SIG-M5 (cell line): ENCODE results near the gene OARD1.
"Not testable (repeated sequence)": the region's sequence is repeated elsewhere in the genome, so short reads cannot be mapped to it uniquely, and the experiment has no call there.

Experiments used
- DNase-seq: peaks from one replicate; lab custom pipeline; 2025; lab: John Stamatoyannopoulos, UW

Gene OARD1, protein sequence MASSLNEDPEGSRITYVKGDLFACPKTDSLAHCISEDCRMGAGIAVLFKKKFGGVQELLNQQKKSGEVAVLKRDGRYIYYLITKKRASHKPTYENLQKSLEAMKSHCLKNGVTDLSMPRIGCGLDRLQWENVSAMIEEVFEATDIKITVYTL

DNA sequence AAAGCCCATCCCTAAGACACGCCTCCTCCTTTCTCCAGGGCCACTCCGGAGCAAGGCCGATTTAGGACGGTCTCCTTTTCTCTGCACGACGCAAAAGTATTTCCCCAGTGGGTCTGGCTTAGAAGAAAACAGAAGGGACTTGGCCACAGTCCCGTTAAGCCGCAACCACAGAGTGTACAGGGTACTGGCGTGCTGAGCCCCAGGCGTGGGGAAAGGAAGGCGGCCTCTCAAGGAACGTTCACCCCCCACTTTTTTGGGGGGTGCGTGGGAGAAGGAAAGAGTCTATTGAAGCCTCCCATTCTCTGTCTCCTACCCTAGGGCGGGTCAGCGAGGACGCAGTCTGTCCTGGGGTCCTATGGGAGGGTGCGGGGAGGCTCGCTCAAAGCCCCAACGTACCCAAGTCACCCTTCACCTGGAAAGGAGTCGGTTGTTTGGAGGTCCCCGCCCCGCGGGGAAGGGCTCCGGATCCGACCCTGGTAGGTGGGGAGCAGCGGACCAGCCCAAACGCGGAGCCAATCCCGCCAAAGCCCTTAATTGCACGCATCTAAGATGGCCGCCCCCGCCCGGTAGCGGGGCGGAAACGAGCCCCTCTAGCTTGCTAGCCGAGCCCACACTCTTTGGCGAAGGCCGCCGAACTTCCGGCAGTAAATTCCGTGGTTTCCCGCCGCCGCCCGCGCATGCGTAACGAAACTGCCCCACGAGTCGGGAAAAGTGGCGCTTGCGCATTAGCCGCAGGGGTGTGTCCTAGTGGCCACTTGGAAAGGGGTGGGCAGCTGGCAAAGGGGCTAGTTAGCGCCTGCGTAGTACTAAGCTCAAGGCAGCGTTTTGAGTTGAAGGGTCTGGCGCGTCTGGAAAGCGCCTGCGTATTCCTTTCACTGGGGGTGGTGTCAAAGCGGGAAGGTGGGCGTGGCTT is at the start of gene OARD1:
Gene OARD1 (minus strand): TSS at position 434 of the 913 bp plus-strand sequence. CDS start 722 bp downstream, outside the sequence.
- DNase-seq = peak; percentile 87

DNA sequence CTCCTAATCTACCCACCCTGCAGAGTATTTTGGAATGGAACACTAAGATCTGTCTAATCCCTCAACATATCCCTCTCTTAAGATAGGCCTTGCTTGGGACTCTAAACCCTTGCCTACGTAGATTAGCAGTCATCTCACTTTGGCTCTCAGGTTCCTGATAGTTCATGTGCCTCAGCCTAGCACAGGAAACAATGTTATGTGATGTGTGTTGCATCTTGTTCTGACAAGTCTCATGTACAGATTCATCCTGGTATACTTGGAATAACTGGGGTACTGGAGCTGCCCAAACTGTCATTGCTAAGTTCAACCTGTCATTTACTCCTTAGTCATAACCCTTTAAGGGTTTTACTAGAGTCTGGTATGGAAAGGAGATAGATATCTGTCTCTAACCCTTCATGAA is 47.9 kb upstream of the OARD1 start:
- DNase-seq = no peak

DNA sequence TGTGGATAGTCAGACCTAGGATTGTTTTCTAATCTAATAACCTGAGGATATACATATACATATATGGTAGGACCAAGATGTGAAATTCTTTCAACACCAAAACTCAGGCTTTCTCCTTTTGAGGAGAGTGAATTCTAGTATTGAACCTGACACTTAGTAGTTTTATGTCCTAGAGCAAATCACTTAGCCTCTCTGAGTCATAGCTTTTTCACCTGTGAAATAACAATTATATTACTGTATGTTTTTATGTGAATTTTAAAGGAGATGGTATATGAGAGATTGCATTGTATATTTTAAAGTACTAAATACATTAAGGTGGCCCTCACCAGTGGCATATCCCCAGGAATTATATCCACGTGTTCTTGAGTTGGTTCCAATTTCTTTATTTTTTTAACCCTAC is 47.4 kb upstream of the OARD1 start:
- no peak for DNase-seq

DNA sequence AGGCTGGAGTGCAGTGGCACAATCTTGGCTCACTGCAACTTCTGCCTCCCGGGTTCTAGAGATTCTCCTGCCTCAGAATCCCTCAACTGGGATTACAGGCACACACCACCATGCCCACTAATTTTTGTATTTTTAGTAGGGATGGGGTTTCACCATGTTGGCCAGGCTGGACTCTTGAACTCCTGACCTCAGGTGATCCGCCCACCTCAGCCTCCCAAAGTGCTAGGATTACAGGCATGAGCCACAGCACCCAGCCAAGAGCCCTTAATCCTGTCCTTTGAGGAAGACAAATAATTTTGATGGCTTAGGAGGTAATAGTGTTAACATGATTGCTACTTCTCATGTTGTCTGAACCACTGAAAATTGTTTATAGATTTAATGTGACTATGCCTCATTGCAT is 42.9 kb upstream of the OARD1 start:
- not testable (repeated sequence) for DNase-seq

DNA sequence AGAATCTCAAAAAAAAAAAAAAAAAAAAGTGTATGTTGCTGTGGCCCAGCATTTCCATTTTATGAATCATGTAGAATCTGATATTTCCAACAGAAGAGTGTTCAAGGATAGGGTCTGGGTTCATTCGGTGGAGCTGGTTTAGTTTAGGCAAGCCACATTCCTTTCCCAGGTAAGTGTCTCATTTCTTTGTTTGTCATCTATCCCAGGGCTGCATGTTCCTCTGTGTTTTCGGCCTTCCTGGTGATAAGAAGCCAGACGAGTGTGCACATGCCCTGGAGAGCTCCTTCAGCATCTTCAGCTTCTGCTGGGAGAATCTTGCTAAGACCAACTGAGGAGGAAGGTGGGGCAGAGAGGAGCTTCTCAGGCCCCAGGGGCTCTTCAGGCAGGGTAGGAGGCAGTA is 38.9 kb upstream of the OARD1 start:
- DNase-seq = no peak

DNA sequence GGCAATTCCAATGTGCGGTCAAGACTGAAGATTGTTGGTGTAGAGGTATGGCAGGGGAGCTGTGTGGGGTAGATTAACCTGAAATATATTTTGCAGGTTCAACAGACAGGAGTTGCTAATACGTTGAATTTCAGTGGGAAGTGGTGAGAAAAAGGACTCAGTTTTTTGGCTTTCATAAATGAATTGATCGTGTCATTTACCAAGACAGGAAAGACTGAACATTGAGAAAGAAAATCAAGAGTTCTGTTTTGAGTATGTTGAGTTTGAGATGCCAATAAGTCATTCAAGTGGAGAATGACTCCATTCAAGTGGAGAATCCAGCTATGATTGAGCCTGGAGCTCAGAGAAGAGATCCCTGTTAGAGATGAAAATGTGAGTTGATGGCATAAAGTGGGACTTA is 31.7 kb upstream of the OARD1 start:
- DNase-seq = no peak

DNA sequence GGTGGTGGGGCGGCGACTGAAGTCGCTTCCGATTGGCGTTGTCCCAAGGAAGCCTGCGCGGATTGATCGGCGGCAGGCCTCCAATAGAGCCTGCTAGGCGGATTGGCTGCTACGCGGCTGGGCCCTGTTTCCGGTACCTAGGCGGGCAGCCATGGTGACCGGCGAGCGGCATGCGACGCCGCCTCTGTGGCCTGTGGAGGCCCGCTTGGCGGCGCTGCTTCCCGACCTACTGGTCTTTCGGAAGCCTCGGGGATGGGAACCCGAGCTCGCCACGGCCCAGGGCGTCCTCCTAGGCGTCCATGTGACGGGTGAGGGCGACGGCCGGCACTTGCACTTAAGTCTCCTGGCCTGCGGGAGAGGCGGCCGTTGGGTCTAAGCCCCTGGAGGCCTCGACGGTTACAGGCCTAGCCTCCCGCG is 28.7 kb upstream of the OARD1 start:
- DNase-seq = no peak

DNA sequence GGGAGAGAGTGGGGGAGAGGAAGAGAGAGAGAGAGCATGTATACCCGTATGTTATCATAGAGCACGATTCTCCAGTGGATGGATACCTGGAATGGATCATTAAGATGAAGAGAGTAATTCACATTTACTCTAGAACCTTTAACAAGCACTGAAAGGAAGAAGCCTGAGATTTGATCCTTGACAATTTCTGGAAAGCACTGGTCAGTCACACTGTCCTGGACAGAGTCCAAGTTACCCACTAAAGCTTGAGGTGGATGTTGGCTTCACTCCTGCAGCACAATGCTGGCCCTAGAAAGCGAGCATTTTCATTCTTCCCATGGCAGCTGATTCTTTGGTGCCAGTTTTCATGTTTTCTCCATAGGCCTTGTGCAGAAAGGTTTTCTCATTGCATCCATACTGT is 26.2 kb upstream of the OARD1 start:
- DNase-seq = no peak

DNA sequence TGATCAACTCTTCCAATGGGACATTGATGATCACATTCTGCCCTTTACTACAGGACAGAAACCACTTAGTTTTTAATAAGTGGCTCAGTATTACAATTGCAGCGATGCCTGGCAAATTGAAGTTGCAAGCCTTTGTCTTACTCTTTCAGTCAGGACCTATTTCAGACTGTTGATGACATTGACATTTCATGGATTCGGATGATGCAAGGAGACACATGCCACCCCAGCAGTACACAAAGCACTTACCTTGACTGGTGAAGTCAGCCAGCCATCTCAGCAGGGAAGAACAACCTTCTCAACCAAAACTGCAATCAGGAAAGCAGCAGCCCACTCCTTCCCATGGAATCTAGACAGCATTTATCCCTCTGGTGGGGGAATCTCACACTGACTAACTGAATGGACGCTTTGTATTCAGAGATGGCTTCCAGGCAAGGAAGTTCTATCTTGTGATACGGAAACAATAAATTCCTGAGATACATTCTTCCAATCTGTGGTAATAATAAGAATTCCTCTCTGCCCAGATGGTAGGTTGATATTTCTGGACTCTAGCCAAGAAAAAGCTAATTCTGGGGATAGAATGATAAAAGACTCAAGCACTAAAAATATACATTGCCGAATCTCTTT is 25.4 kb upstream of the OARD1 start:
- no peak for DNase-seq

DNA sequence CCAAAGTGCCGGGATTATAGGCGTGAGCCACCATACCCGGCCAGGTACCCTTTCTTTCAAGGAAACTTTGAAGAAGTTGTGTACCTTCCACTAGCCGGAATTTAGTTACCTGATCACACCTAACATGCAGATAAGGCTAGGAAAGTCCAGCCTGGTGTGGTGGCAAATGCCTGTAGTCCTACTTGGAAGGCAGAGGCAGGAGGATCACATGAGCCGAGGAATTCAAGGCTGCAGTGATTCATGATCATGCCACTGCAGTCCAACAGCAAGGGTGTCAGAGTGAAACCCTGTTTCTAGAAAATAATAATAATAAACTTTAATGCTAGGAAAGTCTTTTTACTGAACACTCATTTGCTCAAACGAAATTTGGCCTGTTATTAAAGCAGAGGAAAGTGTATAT is 21.6 kb upstream of the OARD1 start:
- DNase-seq = no peak

DNA sequence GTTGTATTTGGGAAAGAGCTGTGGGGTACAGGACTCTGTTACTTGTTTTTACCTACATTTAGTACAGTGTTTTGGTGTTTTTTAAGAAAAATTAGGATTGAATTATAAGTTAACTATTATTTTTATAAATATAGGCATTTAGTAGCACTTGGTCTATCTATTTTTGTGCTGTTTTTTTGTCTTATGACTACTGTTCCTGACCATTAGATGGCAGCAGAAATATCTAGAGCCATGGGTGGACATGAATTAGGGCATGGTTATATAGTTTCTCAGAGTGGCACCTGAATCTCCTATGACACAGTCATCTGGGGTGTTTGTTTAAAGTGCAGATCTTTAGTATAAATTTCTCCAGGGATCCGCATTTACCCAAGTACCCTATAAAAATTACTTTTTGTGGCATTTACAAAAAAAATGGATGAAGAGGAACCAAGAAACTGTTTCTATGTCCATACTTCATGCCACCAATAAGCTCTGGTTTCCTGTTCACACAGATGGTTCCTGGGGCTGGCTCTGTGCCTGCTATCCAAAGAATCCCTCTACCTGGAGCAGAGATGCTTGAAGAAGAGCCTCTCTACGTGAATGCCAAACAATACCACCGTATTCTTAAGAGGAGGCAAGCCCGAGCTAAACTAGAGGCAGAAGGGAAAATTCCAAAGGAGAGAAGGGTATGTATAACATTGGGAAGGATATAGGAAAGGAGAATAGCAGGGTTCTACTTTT is 20.4 kb upstream of the OARD1 start:
- no peak for DNase-seq

DNA sequence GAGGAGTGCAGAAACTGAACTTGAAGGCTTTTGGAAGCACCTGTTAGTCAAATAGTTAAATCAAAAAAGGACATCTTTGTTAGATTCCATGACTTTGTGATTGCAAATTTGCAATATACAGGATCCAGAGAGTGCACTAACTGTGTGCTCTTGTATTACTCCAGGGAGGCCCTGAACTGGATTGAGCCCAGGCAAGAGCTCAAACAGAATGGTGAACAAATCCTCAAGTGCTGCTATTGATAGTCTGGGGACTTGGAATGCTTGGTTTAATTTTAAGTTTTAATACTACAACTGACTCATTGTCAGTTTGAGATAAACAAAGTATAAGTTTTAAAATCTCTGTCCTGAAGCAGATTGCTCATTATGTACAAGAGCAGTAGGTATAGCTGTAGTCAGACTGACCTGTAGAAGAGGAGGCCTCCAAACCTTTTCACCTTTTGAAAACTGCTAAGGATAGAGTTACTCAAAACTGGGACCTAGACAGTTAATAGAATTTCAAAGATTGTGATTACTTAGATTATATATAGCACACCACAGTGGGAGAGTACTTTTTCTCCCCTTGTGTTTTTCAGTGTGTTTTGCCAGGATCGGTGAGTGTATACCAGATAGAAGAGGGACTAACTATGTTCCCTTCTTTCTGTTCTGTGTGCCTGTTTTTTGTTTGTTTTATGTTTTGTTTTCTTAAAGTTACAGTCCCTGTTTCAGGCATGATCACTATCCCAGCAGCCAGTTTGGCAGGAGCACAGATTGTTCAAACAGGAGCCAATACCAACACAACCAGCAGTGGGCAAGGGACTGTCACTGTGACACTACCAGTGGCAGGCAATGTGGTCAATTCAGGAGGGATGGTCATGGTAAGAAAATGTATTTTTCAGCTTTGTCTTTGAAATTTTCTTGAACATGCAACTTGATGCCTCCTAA is 18.9 kb upstream of the OARD1 start:
- no peak for DNase-seq

DNA sequence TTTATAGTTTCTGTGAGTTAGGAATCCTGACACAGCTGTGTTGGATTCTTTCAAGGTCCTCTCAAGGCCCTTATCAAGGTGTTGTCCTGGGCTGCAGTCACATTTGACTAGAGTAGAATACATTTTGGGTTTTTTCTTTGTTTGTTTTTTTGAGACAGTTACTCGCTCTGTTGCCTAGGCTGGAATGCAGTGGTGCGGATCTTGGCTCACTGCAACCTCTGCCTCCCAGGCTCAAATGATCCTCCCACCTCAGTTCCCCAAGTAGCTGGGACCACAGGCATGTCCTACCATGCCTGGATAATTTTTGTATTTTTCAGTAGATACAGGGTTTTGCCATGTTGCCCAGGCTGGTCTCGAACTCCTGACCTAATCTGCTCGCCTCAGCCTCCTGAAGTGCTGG is 16.3 kb upstream of the OARD1 start:
- DNase-seq = no peak

DNA sequence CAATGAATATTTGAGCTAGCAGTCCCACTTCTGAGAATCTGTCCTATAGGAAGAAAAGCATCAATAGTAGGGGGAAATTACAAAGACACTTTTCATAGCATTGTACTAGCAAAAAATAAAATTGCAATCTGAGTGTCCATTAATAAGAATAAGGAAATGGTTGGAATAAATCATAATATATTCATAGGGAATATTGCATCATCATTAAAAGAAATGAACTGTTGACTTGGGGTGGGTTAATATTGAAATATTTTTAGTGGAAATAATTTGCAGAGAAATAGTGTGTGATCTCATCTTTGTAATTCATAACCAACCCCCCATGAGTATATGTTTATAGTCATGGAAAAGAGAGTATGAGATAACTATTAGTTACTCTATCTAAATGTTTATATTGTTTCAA is 13.0 kb upstream of the OARD1 start:
- no peak for DNase-seq

DNA sequence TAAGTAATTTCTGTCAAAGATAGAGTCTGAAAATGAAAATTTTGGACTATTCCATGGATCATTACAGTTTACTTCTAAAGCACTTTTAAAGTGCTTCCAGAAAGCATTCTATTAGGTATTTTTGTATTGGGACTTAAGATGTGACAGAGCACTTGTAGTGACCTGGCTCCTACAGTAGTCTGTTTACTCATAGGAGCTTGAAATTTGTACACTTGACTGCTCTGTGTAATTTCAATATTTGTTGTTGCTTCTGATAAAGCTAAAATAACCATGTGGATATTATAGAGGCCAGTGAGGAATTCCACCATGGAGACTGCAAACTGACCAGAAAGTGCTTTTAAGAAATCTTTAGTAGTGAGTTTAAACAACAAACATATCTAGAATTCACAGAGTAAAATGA is 10.9 kb upstream of the OARD1 start:
- no peak for DNase-seq

DNA sequence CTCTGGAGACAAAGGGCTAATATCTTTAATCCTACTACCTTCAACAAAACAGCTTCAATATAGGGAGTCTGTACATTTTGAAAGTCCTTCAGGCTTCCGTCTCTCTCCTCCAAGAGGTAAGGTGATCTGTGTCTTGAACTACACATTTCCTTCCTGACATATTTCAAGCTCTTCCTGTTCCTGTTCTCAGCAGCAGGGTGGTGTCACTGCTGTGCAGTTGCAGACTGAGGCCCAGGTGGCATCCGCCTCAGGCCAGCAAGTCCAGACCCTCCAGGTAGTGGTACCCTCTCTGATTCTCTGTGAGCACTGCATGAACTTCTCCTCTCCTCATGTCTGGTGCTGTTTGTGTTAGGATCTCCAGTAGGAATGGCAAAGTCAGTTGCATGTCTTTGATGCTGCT is 8.5 kb upstream of the OARD1 start:
- no peak for DNase-seq

DNA sequence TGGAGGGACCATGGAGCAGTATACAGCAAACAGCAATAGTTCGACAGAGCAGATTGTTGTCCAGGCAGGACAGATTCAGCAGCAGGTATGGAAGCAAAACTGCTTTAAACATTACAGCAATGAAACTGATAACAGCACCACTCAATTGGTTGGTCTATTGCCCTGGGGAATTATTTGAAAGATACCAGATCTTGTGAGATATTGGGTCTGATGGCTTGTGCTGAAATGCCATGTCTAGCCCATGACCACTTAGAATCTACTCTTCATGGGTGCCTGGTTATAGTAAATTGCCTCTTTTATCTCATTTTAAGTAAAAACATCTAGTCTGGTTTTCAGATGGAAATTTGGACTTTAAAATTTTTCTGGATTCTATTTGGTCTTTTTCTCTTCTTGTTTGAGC is 6.9 kb upstream of the OARD1 start:
- no peak for DNase-seq

DNA sequence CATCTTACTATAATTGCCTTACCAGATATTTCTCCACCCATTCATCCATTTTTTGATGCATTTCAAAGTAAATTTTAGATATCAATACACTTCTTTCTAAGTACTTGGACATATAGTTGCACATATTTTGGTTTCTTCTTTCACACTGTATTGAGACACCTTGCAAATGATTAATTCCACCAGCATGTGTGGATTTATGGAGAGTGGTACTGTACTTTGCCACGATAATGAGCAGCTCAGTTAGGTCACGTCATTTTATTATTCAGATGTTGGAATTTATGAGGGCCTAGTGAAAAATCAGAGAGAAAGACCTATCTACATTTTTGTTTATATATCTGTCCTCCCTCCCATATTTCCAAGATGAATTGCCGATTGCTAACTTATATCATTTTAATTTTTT is 5.9 kb upstream of the OARD1 start:
- DNase-seq = no peak

DNA sequence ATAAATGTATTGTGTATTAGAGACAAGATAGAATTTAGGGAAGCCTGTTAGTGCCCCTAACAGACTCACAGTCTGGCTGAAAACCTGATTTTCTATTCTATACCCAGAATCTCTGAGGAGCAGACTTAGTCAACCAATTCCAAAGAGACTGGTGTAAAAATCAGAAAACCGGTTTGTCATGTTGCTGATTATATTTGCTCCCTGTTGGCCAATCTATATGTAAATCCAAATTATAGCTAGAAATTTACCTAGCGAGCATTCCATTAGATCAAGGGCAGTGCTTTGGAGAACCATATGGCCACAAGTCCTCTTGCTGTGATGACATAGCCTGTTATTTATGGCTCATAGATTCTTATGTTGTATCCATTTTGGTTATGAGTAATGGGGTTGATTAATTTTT is 5.4 kb upstream of the OARD1 start:
- DNase-seq = no peak

DNA sequence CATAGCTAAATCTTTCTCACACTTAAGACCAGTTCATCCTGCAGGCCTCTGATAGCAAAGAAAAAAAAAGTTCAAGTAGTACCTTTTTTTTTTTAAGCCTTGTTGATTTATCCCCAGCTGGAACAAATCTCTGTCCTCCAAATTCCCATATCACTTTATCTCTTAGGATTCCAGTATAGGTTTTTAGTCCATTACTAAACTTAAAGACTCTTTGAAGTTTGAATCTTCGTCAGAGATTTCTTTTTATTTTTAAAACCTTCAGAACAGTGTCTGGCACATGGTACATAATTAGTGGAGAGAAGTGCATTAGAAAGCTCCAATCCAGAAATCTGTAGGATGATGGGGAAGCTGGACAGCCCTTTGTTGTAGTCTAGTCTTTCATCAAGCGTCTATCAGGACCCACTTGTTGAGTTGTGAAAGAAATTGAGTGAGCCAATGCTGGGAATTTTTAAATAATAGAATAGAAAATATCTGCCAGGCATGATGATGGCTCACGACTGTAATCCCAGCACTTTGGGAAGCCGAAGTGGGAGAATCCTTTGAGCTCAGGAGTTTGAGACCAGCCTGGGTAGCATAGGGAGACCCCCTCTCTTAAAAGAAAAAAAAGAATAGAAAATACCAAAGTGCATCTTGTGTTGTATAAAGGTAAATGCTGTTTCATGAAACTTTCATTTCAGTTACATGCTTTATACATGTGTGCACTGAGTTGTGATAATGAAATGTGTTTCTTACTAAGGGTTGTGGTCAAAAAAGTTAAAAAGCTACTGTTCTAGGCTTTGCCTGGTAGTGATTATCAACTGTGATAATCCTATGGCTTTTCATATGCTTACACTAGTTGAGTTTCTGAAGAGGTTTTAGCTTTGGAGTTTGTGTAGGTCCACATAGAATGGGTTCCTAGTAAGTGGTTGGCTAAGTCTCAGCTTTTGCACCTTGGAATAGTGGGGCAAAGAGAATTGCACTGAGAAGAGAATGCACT is 3.8 kb upstream of the OARD1 start:
- no peak for DNase-seq
